H1 (cell line): Measurements from ENCODE around the gene BCL2L14. TPM values are rescaled to one million over a fixed set of nuclear protein-coding genes. Genes with fewer than 3 reads are reported as not detected.

ENCODE experiments used
- CTCF ChIA-PET: fragments of 300-600 bp; sonication (Branson Sonifier 250); formaldehyde crosslinking; loops from one replicate; lab custom pipeline; 2021; ENCODE audit not compliant: partially characterized antibody; lab: Charles Lee
- POLR2A ChIA-PET: fragments of 300-600 bp; sonication (Branson Sonifier 250); formaldehyde crosslinking; loops from one replicate; lab custom pipeline; 2021; ENCODE audit warnings: inconsistent platforms; ENCODE audit not compliant: partially characterized antibody; lab: Charles Lee
- DNase-seq, 2 experiments: peaks; one replicate each; pipeline versions ENCODE4 v3.0.0 to v3.0.0-alpha.2; 2010 to 2022; ENCODE audit warnings: low spot score in 2 of 2, low read depth in 1 of 2, mixed read lengths in 1 of 2
- FAIRE-seq: peaks from 2 replicates; lab custom pipeline; 2011; peaks lifted over from hg19 to GRCh38; lab: Jason Lieb, UNC
- H2AFZ ChIP-seq: 2 replicates; pipeline ENCODE4 v1.8.1; 2012; ENCODE audit warnings: low read length, inconsistent platforms
- H2AK5ac ChIP-seq: 2 replicates; pipeline ENCODE4 v1.6.1; 2013; ENCODE audit warnings: low read depth, low read length
- H2BK120ac ChIP-seq: replicated peaks from 2 replicates; pipeline ENCODE3; 2013; ENCODE audit warnings: low read depth, low read length, inconsistent platforms
- H2BK12ac ChIP-seq: 2 replicates; pipeline ENCODE4 v1.6.1; 2013; ENCODE audit warnings: low read depth, low read length
- H2BK15ac ChIP-seq: 2 replicates; pipeline ENCODE4 v1.6.1; 2013; ENCODE audit warnings: low read length
- H2BK20ac ChIP-seq: 2 replicates; pipeline ENCODE4 v1.6.1; 2013; ENCODE audit warnings: low read length
- H2BK5ac ChIP-seq: 2 replicates; pipeline ENCODE4 v1.6.1; 2013; ENCODE audit warnings: low read depth, low read length
- H3K14ac ChIP-seq: 2 replicates; pipeline ENCODE4 v1.6.1; 2013; ENCODE audit warnings: inconsistent platforms; ENCODE audit not compliant: insufficient read length
- H3K18ac ChIP-seq: 2 replicates; pipeline ENCODE4 v1.6.1; 2013; ENCODE audit warnings: low read length; ENCODE audit errors: extremely low read depth
- H3K23ac ChIP-seq: 2 replicates; pipeline ENCODE4 v1.6.1; 2013; ENCODE audit warnings: inconsistent platforms; ENCODE audit not compliant: insufficient read length
- H3K23me2 ChIP-seq: 2 replicates; pipeline ENCODE4 v1.6.1; 2013; ENCODE audit warnings: low read depth, low read length
- H3K27ac ChIP-seq: 2 replicates; pipeline ENCODE4 v1.6.1; 2011; ENCODE audit warnings: low read depth, low read length, inconsistent platforms
- H3K27me3 ChIP-seq, 4 experiments: replicated peaks in 1 of 4; 1 replicate in 1 of 4; 2 replicates in 3 of 4; pipeline versions ENCODE4 v1.6.1 to v1.8.1; 2011 to 2013; ENCODE audit warnings: low read length in 3 of 4, mild to moderate bottlenecking in 3 of 4, inconsistent platforms in 2 of 4, mixed read lengths in 2 of 4, moderate library complexity in 1 of 4; ENCODE audit not compliant: control insufficient read depth in 3 of 4, insufficient read depth in 3 of 4; ENCODE audit errors: extremely low read depth in 1 of 4
- H3K36me3 ChIP-seq, 4 experiments: 2 replicates each; pipeline versions ENCODE4 v1.6.1 to v1.8.1; 2011 to 2013; ENCODE audit warnings: mild to moderate bottlenecking in 4 of 4, low read length in 3 of 4, moderate library complexity in 2 of 4, control low read depth in 1 of 4, inconsistent platforms in 1 of 4; ENCODE audit not compliant: insufficient read depth in 4 of 4, control insufficient read depth in 2 of 4
- H3K4ac ChIP-seq: replicated peaks from 2 replicates; pipeline ENCODE3; 2013; ENCODE audit warnings: low read length, low read depth, mixed read lengths, inconsistent platforms; ENCODE audit not compliant: insufficient read length
- H3K4me1 ChIP-seq, 4 experiments: replicated peaks in 1 of 4; 1 replicate in 1 of 4; 2 replicates in 3 of 4; pipeline versions ENCODE4 v1.6.1 to v1.8.1; 2011 to 2013; ENCODE audit warnings: low read length in 3 of 4, inconsistent platforms in 2 of 4, mixed read lengths in 1 of 4; ENCODE audit not compliant: insufficient read depth in 4 of 4, control insufficient read depth in 3 of 4
- H3K4me2 ChIP-seq, 2 experiments: 2 replicates each; pipeline versions ENCODE4 v1.6.1 to v1.8.1; 2011 to 2013; ENCODE audit warnings: low read depth in 2 of 2, low read length in 2 of 2, control low read depth in 1 of 2, inconsistent platforms in 1 of 2, mild to moderate bottlenecking in 1 of 2; ENCODE audit not compliant: insufficient read depth in 1 of 2
- H3K4me3 ChIP-seq, 4 experiments: fragments of 200-600, 300-600 bp in 1 of 4; sonication (generic), shearing (Covaris generic), sonication (Bioruptor Twin) in 1 of 4; 2 replicates each; pipeline versions ENCODE4 v1.5.1 to v1.8.1; 2011 to 2016; ENCODE audit warnings: low read length in 4 of 4, low read depth in 3 of 4, control low read depth in 2 of 4, inconsistent platforms in 2 of 4, mild to moderate bottlenecking in 2 of 4, mixed read lengths in 1 of 4, moderate library complexity in 1 of 4; ENCODE audit not compliant: insufficient read depth in 2 of 4; ENCODE audit errors: extremely low read depth in 1 of 4
- H3K56ac ChIP-seq: replicated peaks from 2 replicates; pipeline ENCODE3; 2013; ENCODE audit warnings: low read depth, mild to moderate bottlenecking, mixed read lengths, low read length, inconsistent platforms; ENCODE audit not compliant: insufficient read length
- H3K79me1 ChIP-seq: 2 replicates; pipeline ENCODE4 v1.6.1; 2013; ENCODE audit warnings: low read depth, low read length, control low read depth
- H3K79me2 ChIP-seq, 2 experiments: 2 replicates each; pipeline versions ENCODE4 v1.6.1 to v1.8.1; 2012 to 2013; ENCODE audit warnings: low read length in 2 of 2, mild to moderate bottlenecking in 2 of 2, inconsistent platforms in 1 of 2; ENCODE audit not compliant: insufficient read depth in 2 of 2, control insufficient read depth in 1 of 2
- H3K9ac ChIP-seq, 4 experiments: replicated peaks in 1 of 4; 1 replicate in 1 of 4; 2 replicates in 3 of 4; pipeline versions ENCODE4 v1.6.1 to v1.8.1; 2011 to 2013; ENCODE audit warnings: low read depth in 3 of 4, low read length in 3 of 4, control low read depth in 2 of 4, mild to moderate bottlenecking in 2 of 4, moderate library complexity in 2 of 4, inconsistent platforms in 1 of 4; ENCODE audit errors: extremely low read depth in 1 of 4
- H3K9me3 ChIP-seq, 2 experiments: 2 replicates each; pipeline versions ENCODE4 v1.6.1 to v1.8.1; 2012 to 2013; ENCODE audit warnings: mild to moderate bottlenecking in 2 of 2, moderate library complexity in 2 of 2, control low read depth in 1 of 2, inconsistent platforms in 1 of 2, low read depth in 1 of 2, low read length in 1 of 2, mixed read lengths in 1 of 2; ENCODE audit not compliant: insufficient read depth in 2 of 2
- H4K20me1 ChIP-seq, 2 experiments: replicated peaks in 1 of 2; 2 replicates each; pipeline versions ENCODE3 to v1.8.1; 2011 to 2013; ENCODE audit warnings: inconsistent platforms in 2 of 2, low read length in 2 of 2, mild to moderate bottlenecking in 1 of 2; ENCODE audit not compliant: insufficient read depth in 2 of 2, control insufficient read depth in 1 of 2
- H4K5ac ChIP-seq: 2 replicates; pipeline ENCODE4 v1.6.1; 2013; ENCODE audit warnings: low read length, low read depth, mixed read lengths, inconsistent platforms; ENCODE audit not compliant: insufficient read length
- H4K8ac ChIP-seq: 2 replicates; pipeline ENCODE4 v1.8.0; 2013; ENCODE audit warnings: mild to moderate bottlenecking, moderate library complexity, low read length, inconsistent platforms; ENCODE audit not compliant: insufficient read depth; ENCODE audit errors: extremely low read depth
- H4K91ac ChIP-seq: replicated peaks from 2 replicates; pipeline ENCODE3; 2013; ENCODE audit warnings: low read length, mixed read lengths, inconsistent platforms; ENCODE audit not compliant: insufficient read length
- BRCA1 ChIP-seq: IDR thresholded peaks from 2 replicates; pipeline ENCODE4 v1.6.1; 2012; ENCODE audit warnings: low read depth, low read length, improper control_type of control experiment
- CREB1 ChIP-seq: IDR thresholded peaks from 2 replicates; pipeline ENCODE4 v1.6.1; 2012; ENCODE audit warnings: inconsistent platforms
- WGBS, 2 experiments: shearing (Covaris generic) in 1 of 2; methylation state at CpG; one replicate each; pipeline versions ENCODE4 v1.1.6 to v1.1.7; 2013 to 2015; ENCODE audit warnings: low lambda C conversion rate in 2 of 2, mixed read lengths in 2 of 2, inconsistent platforms in 1 of 2, low coverage in 1 of 2, missing lambda C conversion rate in 1 of 2; ENCODE audit not compliant: insufficient replicate concordance in 2 of 2, insufficient coverage in 1 of 2, insufficient read length in 1 of 2; ENCODE audit errors: extremely low coverage in 1 of 2, missing lambda C conversion rate in 1 of 2; 5-methylcytosine and 5-hydroxymethylcytosine counted together
- polyA plus RNA-seq, 7 experiments: library from polyadenylated mRNA; depleted of rRNA in 3 of 7; stranded (reverse) in 5 of 7; unstranded in 2 of 7; fragments of >200 nt in 5 of 7; fragments of 200-250 nt in 2 of 7; gene quantifications; 1 replicate in 5 of 7; 2 replicates in 1 of 7; 4 replicates in 1 of 7; pipeline versions ENCODE4 v1.2.1 to v1.2.3, GENCODE V29; 2011 to 2013; ENCODE audit warnings: missing spikeins in 2 of 7, mixed read lengths in 2 of 7
- total RNA-seq: library from RNA; stranded (reverse); fragmentation: NEBNext Ultra II Directional; extraction: Animal tissue kit (Norgen Biotek cat#: 25700); gene quantifications from 2 replicates; pipeline ENCODE4 v1.2.1, GENCODE V29; 2021

Gene BCL2L14
- total and polyA plus RNA-seq, 2 of the 8 experiments (the other 6 are each of a cell fraction or from before 2014, with no cell fraction given), result 0.80 to 2.4 TPM

GRCh38 chr12:12022306-12022936, 48.3 kb upstream of the BCL2L14 start:
- Histone ChIP-seq H3K4me1 (no peaks in the 10 kb centered on the region), H3K9ac (no peak overlapping the region), H4K8ac (no peak overlapping the region), H3K9me3 (no peaks in the 10 kb centered on the region), H3K36me3 (no peaks in the 10 kb centered on the region), H4K91ac (no peak overlapping the region), H2BK5ac (no peak overlapping the region), H3K23ac (no peak overlapping the region), H3K14ac (no peak overlapping the region), H4K5ac (no peak overlapping the region), H2BK120ac (no peak overlapping the region), H4K20me1 (no peaks in the 10 kb centered on the region), H2AFZ (no peak overlapping the region), H3K79me1 (no peaks in the 10 kb centered on the region), H3K23me2 (no peaks in the 10 kb centered on the region), H3K4ac (no peak overlapping the region), H3K4me2 (no peak overlapping the region), H3K18ac (no peak overlapping the region), H3K79me2 (no peaks in the 10 kb centered on the region), H3K27ac (no peak overlapping the region), H2BK20ac (no peak overlapping the region), H2AK5ac (no peak overlapping the region), H2BK12ac (no peak overlapping the region), H3K4me3 (no peak overlapping the region), H2BK15ac (no peak overlapping the region), H3K56ac (no peak overlapping the region), H3K27me3 (no peaks in the 10 kb centered on the region)
- CTCF ChIA-PET, result interaction anchor here (0.7 to 1.4 kb wide), 7 partner anchors 11 to 451 kb away, joined by 3 to 6 read pairs (median 3); no protein-coding TSS in a partner anchor
- FAIRE-seq (no peak), DNase-seq (peak in 1 of 2 experiments; percentile 19)
- WGBS, 2 experiments, result 80% methylated on average over 8 of the region's 8 CpGs; no CpG with 5 or more reads in 1 of the 2 experiments
- POLR2A ChIA-PET, result no interaction called here
- no peak for TF ChIP-seq BRCA1
- no peak for TF ChIP-seq CREB1
